GM18505 (cell line): ENCODE data around the gene CFTR.
"Not testable (repeated sequence)": the region's sequence is repeated elsewhere in the genome, so short reads cannot be mapped to it uniquely, and the experiment has no call there.

ENCODE experiments used
- ATAC-seq: cut with Tn5 transposase; IDR thresholded peaks from one replicate; pipeline ENCODE4 v1.9.1; 2021; ENCODE audit not compliant: unreplicated experiment
- POLR2A ChIP-seq: IDR thresholded peaks from 4 replicates; pipeline ENCODE4 v1.6.1; 2011; ENCODE audit warnings: borderline replicate concordance; ENCODE audit not compliant: insufficient read depth, insufficient read length; ENCODE audit errors: extremely low read depth

CFTR gene

DNA sequence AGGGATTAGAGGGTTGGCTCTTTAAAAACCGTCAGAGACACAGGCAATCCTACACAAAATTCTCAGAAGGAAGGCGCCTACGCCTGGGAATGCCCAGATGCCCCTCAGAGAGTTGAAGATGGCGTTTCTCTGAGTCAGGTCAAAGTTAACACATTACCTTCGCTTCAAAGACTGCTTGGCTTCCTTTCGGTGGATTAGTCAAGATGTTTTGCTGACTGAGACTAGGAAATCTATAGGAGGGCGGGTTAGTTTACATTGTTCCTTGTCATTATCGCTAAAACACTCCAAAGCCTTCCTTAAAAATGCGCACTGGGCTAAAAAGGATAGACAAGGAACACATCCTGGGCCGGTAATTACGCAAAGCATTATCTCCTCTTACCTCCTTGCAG, 995 bp upstream of the CFTR start:
- TF ChIP-seq POLR2A: no peak
- no peak for ATAC-seq

DNA sequence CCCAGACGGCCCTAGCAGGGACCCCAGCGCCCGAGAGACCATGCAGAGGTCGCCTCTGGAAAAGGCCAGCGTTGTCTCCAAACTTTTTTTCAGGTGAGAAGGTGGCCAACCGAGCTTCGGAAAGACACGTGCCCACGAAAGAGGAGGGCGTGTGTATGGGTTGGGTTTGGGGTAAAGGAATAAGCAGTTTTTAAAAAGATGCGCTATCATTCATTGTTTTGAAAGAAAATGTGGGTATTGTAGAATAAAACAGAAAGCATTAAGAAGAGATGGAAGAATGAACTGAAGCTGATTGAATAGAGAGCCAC, 184 bp downstream of the CFTR start:
- no peak for TF ChIP-seq POLR2A
- ATAC-seq: no peak

DNA sequence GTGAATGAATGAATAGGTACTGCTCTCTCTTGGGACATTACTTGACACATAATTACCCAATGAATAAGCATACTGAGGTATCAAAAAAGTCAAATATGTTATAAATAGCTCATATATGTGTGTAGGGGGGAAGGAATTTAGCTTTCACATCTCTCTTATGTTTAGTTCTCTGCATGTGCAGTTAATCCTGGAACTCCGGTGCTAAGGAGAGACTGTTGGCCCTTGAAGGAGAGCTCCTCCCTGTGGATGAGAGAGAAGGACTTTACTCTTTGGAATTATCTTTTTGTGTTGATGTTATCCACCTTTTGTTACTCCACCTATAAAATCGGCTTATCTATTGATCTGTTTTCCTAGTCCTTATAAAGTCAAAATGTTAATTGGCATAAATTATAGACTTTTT, 1.2 kb downstream of the CFTR start:
- no peak for ATAC-seq
- no peak for TF ChIP-seq POLR2A

DNA sequence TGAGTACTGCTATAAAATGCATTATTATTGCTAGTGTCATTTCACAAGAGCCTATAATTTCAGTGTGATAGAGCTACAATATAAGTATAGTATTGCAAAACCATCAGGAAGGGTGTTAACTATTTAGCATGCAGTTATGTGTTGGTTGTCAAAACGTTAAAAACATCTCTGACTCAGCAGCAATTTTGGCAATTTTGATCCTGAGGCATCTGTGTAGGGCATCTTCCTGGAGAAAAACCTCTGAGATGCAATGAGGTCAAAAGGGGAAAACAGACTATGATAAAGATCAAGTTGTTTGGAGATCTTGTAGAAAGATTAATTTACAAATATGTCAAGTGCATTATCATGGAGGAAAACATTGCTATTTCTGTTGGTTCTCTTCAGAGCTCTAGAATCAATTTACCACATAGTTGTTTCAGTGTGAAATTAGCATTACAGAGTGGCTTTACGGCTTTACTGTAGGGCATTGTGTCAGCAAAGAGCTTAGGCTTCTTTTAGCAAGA, 5.3 kb downstream of the CFTR start:
- no peak for TF ChIP-seq POLR2A
- ATAC-seq: no peak

DNA sequence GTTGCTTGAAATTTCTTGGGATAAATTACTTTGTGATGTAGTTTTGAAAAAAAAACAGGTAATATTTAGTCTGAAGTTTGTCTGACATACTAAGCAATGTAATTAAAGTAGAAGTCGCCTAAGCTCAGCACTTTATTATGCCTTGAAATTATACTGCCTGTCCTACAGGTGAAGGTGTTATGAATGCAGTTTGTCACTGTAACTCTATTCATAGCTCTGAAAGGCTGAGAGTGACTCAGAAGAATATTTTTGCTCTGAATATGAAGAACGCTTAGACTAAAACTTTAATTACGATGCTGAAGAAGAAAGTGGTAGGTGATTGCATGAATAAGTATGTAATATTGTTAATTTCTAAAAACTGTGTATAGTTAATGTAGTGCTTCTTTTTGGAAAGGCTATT, 9.2 kb downstream of the CFTR start:
- no peak for ATAC-seq
- TF ChIP-seq POLR2A: no peak

DNA sequence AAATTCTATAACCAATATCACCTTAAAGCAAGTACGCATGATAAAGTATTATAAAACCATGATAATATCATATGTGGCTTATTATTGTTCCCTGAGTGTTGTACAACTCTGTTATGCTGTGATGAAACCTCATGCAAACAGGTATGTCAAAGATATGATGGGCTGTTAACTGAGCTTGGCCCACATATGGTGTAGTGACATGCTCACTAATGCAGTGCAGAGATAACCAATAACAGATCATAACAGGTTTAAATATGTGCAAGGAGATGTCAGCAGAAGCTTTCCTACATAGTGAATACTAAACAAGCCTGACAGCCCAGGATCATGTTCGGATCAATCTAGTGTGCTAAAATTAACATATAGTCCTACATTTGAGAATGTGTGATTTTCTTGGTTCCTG, 9.6 kb downstream of the CFTR start:
- ATAC-seq: no peak
- TF ChIP-seq POLR2A: no peak

DNA sequence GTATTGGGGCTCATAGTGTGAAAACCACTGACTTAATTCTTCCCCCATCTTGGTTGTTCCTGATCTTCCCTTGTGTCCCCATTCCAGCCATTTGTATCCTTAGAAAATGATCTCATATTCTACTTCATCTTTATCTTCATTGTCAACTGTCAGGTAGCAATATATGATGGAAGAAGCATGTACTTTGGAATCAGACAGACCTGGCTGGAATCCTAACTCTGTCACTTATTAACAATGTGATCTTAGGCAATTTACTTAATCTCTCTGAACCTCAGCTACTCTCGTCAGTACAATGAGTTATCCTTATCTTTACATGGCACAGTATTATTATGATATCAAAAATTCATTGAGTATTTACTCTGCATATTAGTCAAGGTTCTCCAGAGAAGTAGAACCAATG, 10.1 kb downstream of the CFTR start:
- no peak for TF ChIP-seq POLR2A
- no peak for ATAC-seq

DNA sequence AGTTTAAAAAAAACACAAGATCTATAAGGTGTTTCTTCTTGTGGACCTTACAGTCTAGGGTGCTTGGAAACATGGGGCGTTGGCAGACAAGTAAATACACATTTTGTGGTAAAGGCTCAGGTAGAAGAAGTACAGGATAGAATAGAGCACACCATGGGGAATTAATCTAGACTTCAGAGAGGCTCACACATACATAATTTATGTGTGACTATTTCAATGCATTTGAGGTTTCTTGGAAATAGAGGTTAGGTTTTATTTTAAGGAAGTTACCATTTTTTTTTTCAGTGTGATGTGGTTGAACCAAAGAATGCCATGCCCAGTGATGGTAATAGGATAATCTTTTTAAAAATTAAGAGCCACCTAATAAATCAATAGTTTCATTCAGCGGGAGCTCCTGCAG, 12.8 kb downstream of the CFTR start:
- no peak for ATAC-seq
- no peak for TF ChIP-seq POLR2A

DNA sequence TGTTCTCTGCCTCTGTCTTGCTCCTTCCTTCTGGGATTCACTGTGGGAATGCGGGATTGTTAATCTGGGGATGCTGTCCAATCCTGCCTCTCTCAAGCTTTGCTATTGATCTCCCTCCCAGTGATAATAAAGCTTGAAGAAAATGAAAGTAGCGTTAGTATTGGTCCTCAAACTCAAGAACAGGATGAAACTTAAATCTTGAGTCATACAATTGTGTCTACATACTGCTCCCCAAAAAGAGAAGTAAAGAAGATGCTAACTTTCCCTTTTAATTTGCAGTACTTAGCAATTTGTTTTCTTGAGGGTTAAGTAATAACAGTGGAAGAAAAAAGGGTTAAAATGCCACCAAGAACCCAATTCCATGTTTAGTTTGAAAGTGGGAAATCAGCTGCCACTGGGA, 13.6 kb downstream of the CFTR start:
- no peak for TF ChIP-seq POLR2A
- ATAC-seq: no peak

DNA sequence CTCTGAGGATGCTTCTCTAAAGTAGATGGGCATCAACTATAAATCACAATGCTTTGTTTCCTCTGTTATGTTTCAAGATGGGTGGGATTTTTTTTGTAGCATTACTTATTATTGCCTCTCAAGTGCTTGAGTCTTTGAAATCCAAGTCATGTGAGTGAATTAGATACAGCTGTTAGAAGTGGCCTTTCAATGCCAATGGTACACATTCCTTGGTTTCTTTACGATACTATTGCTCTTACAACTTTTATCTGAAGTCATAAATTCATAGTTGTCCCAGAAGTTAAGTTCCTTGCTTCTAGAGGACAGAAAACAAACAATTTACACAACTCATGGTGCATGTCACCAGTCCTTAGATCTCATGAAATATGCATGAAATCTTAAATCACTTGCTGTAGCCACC, 15.5 kb downstream of the CFTR start:
- TF ChIP-seq POLR2A: no peak
- ATAC-seq: no peak

DNA sequence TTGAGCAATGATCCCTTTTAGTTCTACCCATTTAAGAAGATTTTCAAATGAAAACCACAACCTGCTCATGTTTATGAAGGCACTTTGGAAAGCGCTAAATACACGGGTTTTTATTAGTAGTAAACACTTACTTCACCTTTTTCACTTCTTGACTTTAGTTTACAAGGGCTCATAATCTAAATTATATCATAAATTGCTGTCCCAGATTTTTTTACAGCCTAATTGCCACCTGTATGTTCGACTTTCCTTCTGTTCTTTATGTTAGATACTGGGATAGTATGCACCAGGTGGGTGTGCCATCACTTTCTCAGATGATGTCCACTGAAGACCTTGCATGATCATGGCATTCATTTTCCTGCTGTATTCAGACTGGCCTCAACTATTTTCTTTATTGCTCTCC, 22.5 kb downstream of the CFTR start:
- no peak for TF ChIP-seq POLR2A
- ATAC-seq: no peak

DNA sequence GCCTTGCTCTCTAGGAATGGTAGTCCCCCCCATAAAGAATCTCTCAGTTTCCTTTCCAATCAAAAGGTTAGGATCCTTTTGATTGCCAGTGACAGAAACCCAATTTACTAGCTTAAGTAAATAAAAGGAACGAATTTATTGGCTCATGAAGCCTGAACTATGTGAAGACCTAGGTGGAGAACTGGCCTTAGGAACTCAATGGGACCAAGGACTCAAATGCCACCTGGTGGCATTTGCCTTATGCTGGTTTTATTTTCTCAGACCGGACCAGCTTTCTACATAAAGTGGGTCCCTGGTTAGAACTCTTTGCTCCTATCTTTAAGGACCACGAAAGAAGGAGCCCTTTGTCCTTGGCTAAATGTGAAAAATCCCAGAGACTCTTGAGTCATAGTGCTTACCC, 25.4 kb downstream of the CFTR start:
- no peak for ATAC-seq
- TF ChIP-seq POLR2A: no peak

DNA sequence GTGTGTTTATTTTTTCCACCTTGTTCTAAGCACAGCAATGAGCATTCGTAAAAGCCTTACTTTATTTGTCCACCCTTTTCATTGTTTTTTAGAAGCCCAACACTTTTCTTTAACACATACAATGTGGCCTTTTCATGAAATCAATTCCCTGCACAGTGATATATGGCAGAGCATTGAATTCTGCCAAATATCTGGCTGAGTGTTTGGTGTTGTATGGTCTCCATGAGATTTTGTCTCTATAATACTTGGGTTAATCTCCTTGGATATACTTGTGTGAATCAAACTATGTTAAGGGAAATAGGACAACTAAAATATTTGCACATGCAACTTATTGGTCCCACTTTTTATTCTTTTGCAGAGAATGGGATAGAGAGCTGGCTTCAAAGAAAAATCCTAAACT, 28.9 kb downstream of the CFTR start:
- TF ChIP-seq POLR2A: no peak

DNA sequence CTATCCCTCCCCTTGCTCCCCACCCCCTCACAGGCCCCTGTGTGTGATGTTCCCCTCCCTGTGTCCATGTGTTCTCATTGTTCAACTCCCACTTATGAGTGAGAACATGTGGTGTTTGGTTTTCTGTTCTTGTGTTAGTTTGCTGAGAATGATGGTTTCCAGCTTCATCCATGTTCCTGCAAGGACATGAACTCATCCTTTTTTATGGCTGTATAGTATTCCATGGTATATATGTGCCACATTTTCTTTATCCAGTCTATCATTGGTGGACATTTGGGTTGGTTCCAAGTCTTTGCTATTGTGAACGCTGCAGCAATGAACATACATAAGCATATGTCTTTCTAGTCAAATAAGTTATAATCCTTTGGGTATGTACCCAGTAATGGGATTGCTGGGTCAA, 37.4 kb downstream of the CFTR start:
- not testable (repeated sequence) for ATAC-seq

More for the DNA sequence above, 28.9 kb downstream of the CFTR start:
- no peak for ATAC-seq

DNA sequence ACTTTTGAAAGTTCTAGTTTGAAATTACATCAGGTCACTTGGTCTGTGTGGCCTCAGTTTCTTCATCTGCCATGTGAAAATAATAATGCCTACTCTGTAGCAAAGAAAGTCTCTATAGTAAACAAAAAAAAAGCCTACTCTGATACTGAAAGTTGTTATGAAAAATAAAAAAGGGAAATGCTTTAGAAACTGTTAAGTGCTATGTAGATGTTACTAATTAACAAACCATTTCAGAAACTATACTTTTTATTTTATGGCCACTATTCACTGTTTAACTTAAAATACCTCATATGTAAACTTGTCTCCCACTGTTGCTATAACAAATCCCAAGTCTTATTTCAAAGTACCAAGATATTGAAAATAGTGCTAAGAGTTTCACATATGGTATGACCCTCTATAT, 50.6 kb downstream of the CFTR start:
- no peak for ATAC-seq
- no peak for TF ChIP-seq POLR2A
